Measurements from ENCODE around the gene MPP3. TPM values are rescaled to one million over a fixed set of nuclear protein-coding genes. Genes with fewer than 3 reads are reported as not detected.
A peak's percentile ranks its signal among the peaks of the same experiment; 100 is the strongest.

MPP3 gene
- total RNA-seq, 1 donor from 2014 or later = 22.9 TPM

DNA sequence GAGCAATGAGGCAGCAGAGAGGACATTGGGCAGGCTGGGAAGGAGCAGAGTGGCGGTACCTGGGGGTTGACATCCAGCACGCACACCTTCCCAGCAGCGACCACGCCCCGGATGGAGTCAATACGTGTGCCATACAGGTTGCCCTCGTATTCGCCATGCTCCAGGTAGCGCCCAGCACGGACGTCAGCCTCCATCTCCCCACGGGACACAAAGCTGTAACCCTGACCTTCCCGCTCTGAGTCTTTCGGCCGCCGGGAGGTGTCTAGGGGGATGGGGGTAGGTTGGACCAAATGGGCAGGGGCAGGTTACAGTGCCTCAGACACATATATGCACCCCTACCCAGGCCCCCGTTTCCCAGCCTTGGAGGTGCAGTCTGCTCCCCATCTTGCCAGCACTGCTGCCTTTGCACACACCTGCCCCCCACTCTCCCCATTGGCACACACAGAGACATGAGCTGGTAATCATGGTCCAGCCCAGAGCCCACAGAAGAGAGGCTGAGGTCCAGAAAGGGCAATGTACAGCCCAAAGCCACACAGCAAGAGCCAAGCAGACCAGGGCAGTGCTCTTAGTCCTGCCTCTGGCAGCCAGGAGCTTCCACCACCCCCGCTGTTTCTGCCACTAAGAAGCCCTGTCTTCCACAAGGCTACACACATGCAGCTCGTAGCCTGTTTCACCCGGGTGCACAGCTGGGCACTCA lies 46.9 kb upstream of the MPP3 start:
- no peak overlapping the region for H3K4me3 Mint-ChIP-seq
- TF ChIP-seq, protein P1, sequence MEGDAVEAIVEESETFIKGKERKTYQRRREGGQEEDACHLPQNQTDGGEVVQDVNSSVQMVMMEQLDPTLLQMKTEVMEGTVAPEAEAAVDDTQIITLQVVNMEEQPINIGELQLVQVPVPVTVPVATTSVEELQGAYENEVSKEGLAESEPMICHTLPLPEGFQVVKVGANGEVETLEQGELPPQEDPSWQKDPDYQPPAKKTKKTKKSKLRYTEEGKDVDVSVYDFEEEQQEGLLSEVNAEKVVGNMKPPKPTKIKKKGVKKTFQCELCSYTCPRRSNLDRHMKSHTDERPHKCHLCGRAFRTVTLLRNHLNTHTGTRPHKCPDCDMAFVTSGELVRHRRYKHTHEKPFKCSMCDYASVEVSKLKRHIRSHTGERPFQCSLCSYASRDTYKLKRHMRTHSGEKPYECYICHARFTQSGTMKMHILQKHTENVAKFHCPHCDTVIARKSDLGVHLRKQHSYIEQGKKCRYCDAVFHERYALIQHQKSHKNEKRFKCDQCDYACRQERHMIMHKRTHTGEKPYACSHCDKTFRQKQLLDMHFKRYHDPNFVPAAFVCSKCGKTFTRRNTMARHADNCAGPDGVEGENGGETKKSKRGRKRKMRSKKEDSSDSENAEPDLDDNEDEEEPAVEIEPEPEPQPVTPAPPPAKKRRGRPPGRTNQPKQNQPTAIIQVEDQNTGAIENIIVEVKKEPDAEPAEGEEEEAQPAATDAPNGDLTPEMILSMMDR (IDR thresholded peaks at IDR 0.05; ENCODE audit: unreplicated experiment) = no peak
- no peak overlapping the region for H3K27ac Mint-ChIP-seq
- no peak for DNase-seq (ENCODE audit: low spot score in 2 of 2, unreplicated experiment in 2 of 2)
- H3K27me3 Mint-ChIP-seq (ENCODE audit: low read depth) = no peaks in the 10 kb centered on the region
- H3K4me1 Mint-ChIP-seq = peaks cover 6% of the 10 kb centered on the region
- H3K36me3 Mint-ChIP-seq = peaks cover 3% of the 10 kb centered on the region
- no peaks in the 10 kb centered on the region for H3K9me3 Mint-ChIP-seq

DNA sequence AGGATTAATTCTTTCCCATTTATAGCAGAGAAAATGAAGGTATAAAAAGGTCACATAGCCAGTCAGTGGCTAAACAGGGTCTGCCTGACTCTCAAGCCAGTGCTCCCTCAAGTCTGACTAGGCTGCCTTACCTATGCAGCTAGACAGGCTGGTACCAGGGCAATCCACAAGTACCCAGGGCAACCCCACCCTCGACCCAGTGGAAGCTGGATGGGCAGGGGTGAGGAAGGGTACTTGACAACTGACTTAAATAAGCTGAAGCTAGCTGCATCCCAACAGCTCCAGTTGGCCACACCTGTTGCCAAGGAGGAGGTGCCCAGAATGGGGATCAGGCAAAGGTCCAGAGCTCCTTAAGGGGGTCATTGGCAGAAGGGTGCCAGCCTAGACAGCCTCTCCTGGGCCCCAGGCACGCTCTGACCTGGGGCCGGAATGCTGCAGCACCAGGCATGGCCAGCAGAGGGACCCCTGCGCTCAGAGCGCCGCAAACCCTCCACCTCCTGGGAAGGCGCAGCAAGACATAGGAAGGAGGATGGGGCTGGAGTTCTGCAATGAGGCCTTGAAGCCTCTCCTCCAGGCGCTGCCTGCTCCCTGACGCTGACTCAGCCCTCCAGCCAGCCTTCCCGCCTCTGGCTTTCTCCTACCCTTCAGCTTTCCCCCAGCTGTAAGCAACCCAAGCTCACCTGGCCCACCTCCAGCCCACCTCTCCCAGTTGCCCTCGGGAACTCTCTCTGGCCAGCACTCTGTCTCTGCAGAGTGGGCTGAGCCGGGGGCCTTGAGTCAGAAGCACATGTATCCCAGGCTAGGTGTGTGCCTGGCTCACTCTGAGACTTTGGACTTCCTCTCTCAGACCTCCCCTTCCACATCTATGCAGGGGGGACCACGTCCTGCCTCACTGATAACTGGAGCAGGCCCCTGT lies 45.6 kb upstream of the MPP3 start:
- Mint-ChIP-seq H3K4me1 (peaks cover 6% of the 10 kb centered on the region), H3K9me3 (no peaks in the 10 kb centered on the region), H3K27ac (peak overlapping the region; percentile 24), H3K27me3 (ENCODE audit: low read depth) (no peaks in the 10 kb centered on the region), H3K4me3 (no peak overlapping the region), H3K36me3 (peaks cover 3% of the 10 kb centered on the region)
- peak; percentile 57 to 92 for DNase-seq (ENCODE audit: low spot score in 2 of 2, unreplicated experiment in 2 of 2)
- TF ChIP-seq, protein P1 (IDR thresholded peaks at IDR 0.05; ENCODE audit: unreplicated experiment) = peak; percentile 94

DNA sequence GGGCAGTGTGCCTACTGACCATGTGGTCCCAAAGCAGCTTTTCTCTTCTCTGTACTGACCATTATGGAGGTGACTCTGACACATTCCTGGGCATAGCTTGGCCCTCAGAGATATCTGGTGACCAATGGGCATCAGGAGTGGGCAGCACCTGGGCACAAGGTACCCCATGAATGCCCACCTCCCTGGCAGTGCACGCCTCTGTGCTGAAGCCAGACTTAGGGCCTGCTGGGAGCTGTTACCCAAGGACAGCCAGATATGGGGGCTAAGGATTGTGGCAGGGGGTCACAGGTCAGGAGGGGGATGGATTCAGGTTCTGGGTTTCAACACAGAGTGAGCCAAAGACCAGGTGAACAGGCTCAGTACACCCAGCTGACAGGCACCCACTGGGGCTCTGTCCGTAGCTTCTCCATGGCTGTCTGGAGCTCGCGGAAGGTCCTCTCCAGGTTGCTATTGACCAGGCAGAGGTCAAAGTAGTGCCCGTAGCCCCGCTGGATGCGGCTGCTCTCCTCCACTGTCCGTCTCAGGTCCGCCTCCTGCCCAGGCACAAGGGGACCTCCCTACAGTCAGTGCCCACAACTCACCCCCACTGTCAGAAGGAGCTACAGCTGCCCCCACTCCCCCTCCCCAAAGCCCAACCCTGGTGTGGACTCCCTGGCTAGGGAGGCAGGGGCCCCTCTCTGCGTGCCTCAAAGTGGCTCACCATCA lies 44.7 kb upstream of the MPP3 start:
- peaks cover 8% of the 10 kb centered on the region for H3K4me1 Mint-ChIP-seq
- H3K4me3 Mint-ChIP-seq = no peak overlapping the region
- TF ChIP-seq, protein P1 (IDR thresholded peaks at IDR 0.05; ENCODE audit: unreplicated experiment) = no peak
- H3K27me3 Mint-ChIP-seq (ENCODE audit: low read depth) = no peaks in the 10 kb centered on the region
- no peak overlapping the region for H3K27ac Mint-ChIP-seq
- H3K9me3 Mint-ChIP-seq = no peaks in the 10 kb centered on the region
- peaks cover 2% of the 10 kb centered on the region for H3K36me3 Mint-ChIP-seq
- no peak for DNase-seq (ENCODE audit: low spot score in 2 of 2, unreplicated experiment in 2 of 2)

DNA sequence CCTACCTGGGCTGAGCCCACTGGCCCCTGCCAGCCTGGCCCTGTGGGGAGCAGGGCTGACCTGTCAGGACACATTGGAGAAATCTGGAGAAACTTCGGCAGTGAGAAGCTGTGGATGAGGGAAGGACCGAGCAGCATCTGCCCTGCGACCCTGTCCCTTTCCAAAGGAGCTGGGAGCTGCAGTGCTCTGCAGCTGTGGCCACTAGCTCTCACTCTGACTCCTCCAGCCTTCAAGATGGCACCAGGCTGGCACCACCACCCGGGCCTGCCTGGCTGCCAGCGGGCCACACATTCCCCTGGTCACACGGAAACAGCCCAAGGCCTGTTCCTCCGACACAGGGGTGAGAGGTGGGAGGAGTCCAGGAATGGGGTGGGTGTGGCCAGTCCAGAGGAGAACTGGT lies 44.1 kb upstream of the MPP3 start:
- H3K9me3 Mint-ChIP-seq = no peaks in the 10 kb centered on the region
- H3K4me3 Mint-ChIP-seq = no peak overlapping the region
- H3K36me3 Mint-ChIP-seq = peaks cover 1% of the 10 kb centered on the region
- H3K27me3 Mint-ChIP-seq (ENCODE audit: low read depth) = no peaks in the 10 kb centered on the region
- TF ChIP-seq, protein P1 (IDR thresholded peaks at IDR 0.05; ENCODE audit: unreplicated experiment) = no peak
- H3K4me1 Mint-ChIP-seq = peaks cover 14% of the 10 kb centered on the region
- H3K27ac Mint-ChIP-seq = no peak overlapping the region
- DNase-seq (ENCODE audit: low spot score in 2 of 2, unreplicated experiment in 2 of 2) = no peak

DNA sequence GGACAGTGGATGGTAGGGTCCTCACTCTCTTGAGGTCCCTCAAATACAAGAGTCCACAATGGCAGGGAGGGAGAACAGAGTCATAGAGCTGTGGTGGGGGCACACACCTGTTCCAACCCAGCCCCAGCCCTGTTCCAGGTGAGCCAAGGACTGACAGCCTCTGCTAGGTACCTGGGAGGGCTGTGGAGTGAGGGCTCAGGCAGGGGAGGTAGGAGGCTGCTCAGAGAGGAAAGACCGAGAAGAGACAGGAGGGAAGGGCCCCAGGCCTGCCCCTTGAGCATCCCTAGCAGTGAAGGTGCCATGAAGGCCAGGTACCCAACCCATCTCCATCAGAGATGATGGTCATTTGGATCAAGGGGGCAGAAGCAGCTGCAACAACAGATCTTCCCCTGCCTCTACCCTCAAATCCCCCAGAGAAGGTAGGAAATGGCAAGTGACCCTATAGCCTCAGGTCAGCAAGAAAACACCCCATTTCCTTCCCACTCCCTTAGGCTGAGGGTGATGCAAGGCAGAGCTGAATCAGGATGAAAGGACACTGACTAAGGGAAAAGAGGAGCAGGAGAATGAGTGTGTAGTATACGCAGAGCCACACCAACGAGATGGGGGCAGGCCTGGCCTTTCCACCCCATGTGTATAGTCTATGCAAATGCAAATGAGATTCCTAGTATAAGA lies 42.7 kb upstream of the MPP3 start:
- Mint-ChIP-seq H3K27ac (no peak overlapping the region), H3K4me1 (peaks cover 14% of the 10 kb centered on the region), H3K27me3 (ENCODE audit: low read depth) (no peaks in the 10 kb centered on the region), H3K4me3 (no peak overlapping the region), H3K9me3 (no peaks in the 10 kb centered on the region), H3K36me3 (peaks cover 1% of the 10 kb centered on the region)
- TF ChIP-seq, protein P1 (IDR thresholded peaks at IDR 0.05; ENCODE audit: unreplicated experiment) = no peak
- no peak for DNase-seq (ENCODE audit: low spot score in 2 of 2, unreplicated experiment in 2 of 2)

All from mesothelial cell of epicardium (in vitro differentiated cells).